ENCODE results near the gene ZNF41. TPM values are rescaled to one million over a fixed set of nuclear protein-coding genes. Genes with fewer than 3 reads are reported as not detected.
A peak's percentile ranks its signal among the peaks of the same experiment; 100 is the strongest.
"Not testable (repeated sequence)": the region's sequence is repeated elsewhere in the genome, so short reads cannot be mapped to it uniquely, and the experiment has no call there.

Gene ZNF41
- total RNA-seq, 1 donor from 2014 or later, result 4.4 TPM

- TF ChIP-seq, protein P1, sequence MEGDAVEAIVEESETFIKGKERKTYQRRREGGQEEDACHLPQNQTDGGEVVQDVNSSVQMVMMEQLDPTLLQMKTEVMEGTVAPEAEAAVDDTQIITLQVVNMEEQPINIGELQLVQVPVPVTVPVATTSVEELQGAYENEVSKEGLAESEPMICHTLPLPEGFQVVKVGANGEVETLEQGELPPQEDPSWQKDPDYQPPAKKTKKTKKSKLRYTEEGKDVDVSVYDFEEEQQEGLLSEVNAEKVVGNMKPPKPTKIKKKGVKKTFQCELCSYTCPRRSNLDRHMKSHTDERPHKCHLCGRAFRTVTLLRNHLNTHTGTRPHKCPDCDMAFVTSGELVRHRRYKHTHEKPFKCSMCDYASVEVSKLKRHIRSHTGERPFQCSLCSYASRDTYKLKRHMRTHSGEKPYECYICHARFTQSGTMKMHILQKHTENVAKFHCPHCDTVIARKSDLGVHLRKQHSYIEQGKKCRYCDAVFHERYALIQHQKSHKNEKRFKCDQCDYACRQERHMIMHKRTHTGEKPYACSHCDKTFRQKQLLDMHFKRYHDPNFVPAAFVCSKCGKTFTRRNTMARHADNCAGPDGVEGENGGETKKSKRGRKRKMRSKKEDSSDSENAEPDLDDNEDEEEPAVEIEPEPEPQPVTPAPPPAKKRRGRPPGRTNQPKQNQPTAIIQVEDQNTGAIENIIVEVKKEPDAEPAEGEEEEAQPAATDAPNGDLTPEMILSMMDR (conservative IDR thresholded peaks at IDR 0.05; ENCODE audit: low read depth, low read length), result no peak
- H3K4me3 ChIP-seq (ENCODE audit: low read depth, low read length), result no peak overlapping the region
- DNase-seq (ENCODE audit: low read depth), result no peak
Observed at GRCh38 chrX:47501226-47502074, 18.4 kb upstream of the ZNF41 start.

GRCh38 chrX:47500554-47500953, 17.5 kb upstream of the ZNF41 start:
- no peak overlapping the region for H3K4me3 ChIP-seq (ENCODE audit: low read depth, low read length)
- TF ChIP-seq, protein P1 (conservative IDR thresholded peaks at IDR 0.05; ENCODE audit: low read depth, low read length), result no peak
- DNase-seq (ENCODE audit: low read depth), result no peak

- DNase-seq (ENCODE audit: low read depth), result no peak
- H3K4me3 ChIP-seq (ENCODE audit: low read depth, low read length), result no peak overlapping the region
- TF ChIP-seq, protein P1 (conservative IDR thresholded peaks at IDR 0.05; ENCODE audit: low read depth, low read length), result no peak
Observed at GRCh38 chrX:47499293-47499692, 16.3 kb upstream of the ZNF41 start.

DNA sequence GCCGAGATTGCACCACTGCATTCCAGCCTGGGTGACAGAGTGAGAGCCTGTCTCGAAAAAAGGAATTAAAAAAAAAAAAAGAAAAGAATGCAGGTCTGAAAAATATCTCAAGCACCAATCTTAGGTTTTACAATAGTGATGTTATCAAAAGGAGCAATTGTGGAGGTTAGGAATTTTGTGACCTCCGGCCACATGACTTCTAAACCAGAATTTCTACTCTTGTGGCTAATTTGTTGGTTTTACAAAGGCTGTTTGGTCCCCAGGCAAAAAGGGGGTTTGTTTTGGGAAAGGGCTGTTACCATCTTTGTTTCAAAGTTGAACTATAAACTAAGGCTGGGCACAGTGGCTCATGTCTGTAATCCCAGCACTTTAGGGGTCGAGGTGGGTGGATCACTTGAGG, 15.4 kb upstream of the ZNF41 start:
- no peak overlapping the region for H3K4me3 ChIP-seq (ENCODE audit: low read depth, low read length)
- no peak for DNase-seq (ENCODE audit: low read depth)
- TF ChIP-seq, protein P1 (conservative IDR thresholded peaks at IDR 0.05; ENCODE audit: low read depth, low read length), result no peak

DNA sequence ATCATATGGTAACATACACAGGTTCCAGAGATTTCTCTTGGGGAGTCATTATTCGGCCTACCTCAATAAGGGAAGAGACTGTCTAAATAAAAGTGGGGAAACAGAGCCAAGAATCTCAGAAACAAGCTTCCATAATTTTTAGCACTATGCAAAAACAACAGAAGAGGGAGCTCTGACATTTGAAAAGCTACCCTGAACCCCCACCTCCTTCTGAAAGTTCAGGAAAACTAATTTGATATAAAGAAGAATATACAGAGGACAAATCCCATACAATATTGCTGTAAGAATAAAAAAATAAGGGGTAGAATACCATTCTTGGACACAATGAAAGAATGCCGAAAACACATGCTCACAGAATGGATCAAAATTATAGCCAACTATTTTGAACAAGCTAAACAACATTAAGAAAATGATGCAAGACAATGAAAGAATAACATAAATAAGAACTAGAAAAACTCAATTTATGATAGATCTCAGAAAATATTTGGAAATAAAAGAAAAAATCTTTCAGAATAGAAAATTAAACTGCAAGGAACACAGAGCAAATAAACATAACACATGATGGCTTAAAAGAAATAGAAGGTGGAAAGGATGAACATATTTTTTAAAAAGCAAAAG, 14.4 kb upstream of the ZNF41 start:
- TF ChIP-seq, protein P1 (conservative IDR thresholded peaks at IDR 0.05; ENCODE audit: low read depth, low read length), result peak; percentile 49
- DNase-seq (ENCODE audit: low read depth), result no peak
- no peak overlapping the region for H3K4me3 ChIP-seq (ENCODE audit: low read depth, low read length)

GRCh38 chrX:47492133-47492532, 9.1 kb upstream of the ZNF41 start:
- not testable (repeated sequence) for DNase-seq (ENCODE audit: low read depth); H3K4me3 ChIP-seq (ENCODE audit: low read depth, low read length)

GRCh38 chrX:47489507-47490275, 6.7 kb upstream of the ZNF41 start:
- DNase-seq (ENCODE audit: low read depth), result no peak
- TF ChIP-seq, protein P1 (conservative IDR thresholded peaks at IDR 0.05; ENCODE audit: low read depth, low read length), result no peak
- H3K4me3 ChIP-seq (ENCODE audit: low read depth, low read length), result no peak overlapping the region
